Stimulated activated CD8-positive, alpha-beta memory T cell treated with anti-CD3 and anti-CD28 coated beads, Interleukin-12 subunit alpha, Interleukin-12 subunit beta, amount 100 ng/mL, for 4 hours (primary cell): ENCODE data around the gene CDH4.

Experiments
- DNase-seq: peaks from one replicate; pipeline ENCODE4 v3.0.0-alpha.2; 2020; ENCODE audit warnings: low read depth

The CDH4 gene

DNA sequence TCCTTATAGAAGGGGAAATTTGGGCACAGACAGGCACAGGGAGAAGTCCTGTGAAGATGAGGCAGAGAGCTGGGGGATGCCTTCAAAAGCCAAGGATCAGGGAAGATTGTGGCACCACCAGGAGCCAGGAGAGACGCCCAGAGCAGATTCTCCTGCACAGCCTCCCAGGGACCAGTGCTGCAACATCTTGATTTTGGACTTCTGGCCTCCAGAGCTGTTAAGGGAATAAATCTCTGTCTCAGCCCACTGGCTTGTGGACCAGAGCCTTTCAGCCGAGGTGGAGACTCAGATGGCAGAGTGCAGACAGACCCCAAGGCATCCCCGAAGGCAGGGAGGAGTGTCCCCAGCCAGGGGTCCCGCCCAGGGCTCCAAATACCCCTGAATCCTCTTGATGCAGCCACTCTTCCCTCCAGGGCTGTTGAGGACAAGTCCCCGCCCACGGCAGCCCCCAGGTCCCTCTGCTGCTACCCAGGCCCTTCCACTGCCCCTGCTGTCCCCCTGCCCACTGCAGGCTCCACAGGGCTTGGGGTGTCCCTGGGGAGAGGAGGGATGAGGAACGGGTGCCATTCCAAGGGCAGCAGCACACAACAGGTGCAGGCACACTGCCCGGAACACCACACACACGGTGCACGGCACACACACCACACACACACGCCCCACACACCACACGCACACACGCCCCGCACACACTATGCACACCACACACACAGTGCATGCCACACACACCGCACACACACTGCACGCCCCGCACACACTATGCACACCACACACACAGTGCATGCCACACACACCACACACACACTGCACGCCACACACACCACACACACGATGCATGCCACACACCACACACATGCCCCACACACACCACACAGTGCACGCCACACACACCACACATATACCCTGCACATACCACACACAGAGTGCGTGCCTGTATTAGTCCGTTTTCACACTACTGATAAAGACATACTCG is 502.2 kb downstream of the CDH4 start:
- no peak for DNase-seq

GRCh38 chr20:61754976-61755778 is 503.1 kb downstream of the CDH4 start:
- DNase-seq: no peak

- no peak for DNase-seq
Observed at GRCh38 chr20:61755971-61756845, 504.1 kb downstream of the CDH4 start.

- DNase-seq: no peak
Observed at GRCh38 chr20:61756966-61757677, 505.1 kb downstream of the CDH4 start.

- DNase-seq: no peak
Observed at GRCh38 chr20:61757678-61758563, 505.9 kb downstream of the CDH4 start.

GRCh38 chr20:61758564-61759200 is 506.6 kb downstream of the CDH4 start:
- no peak for DNase-seq

DNA sequence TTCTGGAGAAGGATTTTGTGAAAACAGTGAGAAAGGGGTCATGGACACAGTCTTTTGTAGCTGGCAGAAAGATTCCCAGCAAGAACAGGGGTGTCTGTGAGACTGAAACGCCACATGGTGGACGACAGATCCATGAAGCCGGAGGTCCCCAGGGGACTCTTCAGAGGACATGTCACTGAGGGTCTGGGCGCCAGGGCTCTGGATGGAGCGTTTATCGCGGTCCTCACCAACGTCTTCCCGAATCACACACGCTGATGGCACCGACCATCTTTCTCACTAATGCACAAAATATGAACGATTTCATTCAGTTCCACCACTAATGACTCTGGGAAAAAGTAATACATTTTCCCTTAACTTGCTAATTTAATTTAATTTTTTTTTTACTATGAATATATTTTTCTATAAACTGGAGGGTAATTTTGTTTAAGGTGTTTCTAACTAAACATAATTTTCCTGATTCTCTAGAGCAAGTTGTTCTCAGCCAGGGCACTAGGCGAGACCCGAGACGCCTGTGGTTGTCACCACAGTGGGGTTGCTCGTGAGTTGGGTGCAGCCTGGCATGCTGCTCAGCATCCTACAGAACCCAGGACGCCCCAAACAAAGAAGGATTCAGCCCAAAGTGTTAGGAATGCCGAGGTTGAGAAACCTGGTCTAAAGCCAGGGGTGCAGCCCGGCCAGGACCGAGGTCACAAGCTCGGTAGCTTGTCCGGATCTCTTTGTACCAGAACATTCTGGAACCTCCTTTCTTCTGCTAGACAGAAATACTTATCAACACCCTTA is 507.4 kb downstream of the CDH4 start:
- no peak for DNase-seq

GRCh38 chr20:61760321-61760720 is 508.3 kb downstream of the CDH4 start:
- DNase-seq: no peak

DNA sequence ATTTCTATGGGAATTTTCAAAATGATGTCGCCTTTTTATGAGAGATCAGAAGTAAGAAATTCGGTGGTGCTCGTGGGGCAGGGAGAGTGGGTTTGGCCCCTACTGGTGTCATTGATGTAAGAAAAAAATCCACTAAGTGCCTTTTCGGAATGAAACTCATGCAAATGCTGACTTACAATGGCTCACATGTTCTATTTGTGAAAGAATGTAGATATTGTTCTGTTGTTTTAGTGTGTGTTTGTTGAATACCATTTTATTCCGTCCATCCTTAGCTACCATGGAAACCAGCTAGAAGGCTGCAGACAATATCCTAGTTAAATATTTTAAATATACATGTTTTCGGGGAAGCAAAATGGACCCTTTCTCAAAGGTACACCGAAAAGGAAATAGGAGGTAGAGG is 508.7 kb downstream of the CDH4 start:
- DNase-seq: no peak

DNA sequence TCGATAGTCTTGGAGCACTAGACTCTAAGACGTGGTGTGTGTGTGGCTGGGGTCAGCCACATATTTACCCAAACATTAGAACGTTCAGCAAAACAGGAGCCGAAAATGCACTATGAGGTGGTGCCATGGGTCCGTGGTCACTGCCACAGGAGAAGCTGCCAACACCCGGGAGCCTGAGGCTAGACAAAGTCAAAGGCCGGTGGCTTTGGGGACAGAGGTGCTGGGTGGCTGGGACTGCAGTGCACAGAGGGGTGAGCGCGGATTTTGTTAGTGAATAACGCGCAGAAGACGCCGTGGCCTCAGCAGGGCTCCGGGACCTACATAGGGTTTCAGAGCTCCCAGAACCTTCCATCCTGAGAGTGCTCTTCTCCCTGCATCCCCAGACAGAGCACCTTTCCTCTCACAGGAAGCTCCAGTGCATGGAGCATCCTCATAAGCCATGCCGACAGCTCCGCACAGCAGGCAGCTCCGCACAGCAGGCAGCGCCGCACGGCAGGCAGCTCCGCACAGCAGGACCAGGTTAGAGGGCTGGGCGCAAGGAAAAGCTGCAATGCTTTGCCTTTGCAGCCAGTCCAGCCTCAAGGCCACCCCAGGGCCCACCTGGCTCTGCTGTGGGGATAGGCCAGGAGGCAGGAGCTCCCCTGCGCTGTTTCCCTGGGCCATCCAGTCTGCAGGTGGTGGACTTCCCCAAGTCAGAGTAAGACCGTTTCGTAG is 509.5 kb downstream of the CDH4 start:
- no peak for DNase-seq

DNA sequence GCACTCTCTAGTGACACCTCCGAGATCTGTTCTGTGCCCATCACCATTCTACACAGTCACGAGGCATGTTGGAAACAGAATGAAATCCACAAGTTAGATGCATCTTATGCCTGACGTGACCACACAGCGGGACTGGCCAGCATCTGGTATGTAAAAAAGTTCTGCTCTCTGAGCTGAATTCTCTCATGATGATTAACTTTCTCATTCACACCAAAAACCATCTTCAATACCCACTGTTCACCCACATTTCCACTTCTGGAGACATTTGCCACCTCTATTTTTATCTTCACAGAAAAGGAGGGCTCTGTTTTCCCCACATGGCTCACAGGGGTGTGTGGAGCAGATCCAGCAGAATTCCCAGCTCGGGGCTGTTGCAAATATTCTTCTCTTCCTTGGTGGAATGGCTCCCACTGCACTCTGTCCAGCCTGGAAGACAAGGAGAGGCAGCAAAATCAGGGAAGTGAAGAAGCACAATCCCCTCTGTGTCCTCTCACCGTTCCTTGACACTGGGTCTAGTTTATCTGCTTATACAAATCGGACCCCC is 510.2 kb downstream of the CDH4 start:
- DNase-seq: no peak

DNA sequence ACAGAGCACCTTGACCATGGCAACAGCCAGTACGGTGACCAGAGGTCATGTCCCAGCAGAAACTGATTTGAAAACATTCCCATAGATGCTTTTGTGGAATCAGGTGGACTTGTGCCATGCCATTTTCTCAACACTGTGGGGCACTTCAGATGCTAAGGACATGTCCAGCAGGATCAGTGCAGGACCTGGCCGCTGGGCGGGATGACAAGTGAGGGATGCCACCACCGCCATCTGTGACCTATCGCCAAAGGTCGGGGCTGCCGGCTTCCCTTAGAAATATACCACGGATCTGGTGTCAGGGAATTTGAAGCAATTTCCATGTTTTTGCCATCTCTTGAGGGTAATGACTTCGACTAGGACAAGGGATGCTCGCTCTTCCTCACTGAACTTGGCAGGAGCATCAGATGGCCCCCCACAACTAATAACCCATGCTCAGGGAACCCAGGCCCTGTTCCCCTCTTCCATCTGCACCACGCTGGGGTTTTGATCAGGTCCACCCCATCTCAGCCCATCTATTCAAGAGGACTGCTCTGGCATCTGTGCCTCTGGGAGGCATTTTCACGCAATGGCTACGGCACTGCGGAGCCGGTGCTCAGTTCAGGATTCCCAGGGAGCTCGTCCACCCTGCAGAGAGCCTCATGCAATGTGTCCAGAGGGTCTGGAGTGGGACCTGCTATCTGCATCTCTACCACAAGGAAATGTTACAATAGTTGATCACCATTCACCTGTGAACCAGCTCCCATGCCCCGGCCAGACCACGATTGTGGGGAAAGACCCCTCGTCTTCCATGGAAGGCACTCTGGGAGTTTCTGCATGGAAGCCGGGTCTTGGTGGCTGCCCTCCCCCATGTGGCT is 511.1 kb downstream of the CDH4 start:
- DNase-seq: no peak

- no peak for DNase-seq
Observed at GRCh38 chr20:61763740-61764400, 511.8 kb downstream of the CDH4 start.

- DNase-seq: no peak
Observed at GRCh38 chr20:61764471-61765025, 512.5 kb downstream of the CDH4 start.

- DNase-seq: no peak
Observed at GRCh38 chr20:61765081-61765870, 513.2 kb downstream of the CDH4 start.
